HL-60 (cell line): Measurements from ENCODE around the gene C1orf167.
"Not testable (repeated sequence)": the region's sequence is repeated elsewhere in the genome, so short reads cannot be mapped to it uniquely, and the experiment has no call there.

Source experiments
- DNase-seq, 2 experiments: peaks; one replicate each; pipeline ENCODE4 v3.0.0-alpha.2; 2010 to 2020; ENCODE audit warnings: low read depth in 1 of 2, low spot score in 1 of 2
- H3K27ac ChIP-seq: fragments of 250-450 bp; sonication (Bioruptor Pico); replicated peaks from 2 replicates; pipeline ENCODE4 v1.5.1; 2020; ENCODE audit warnings: mild to moderate bottlenecking, moderate library complexity
- H3K27me3 ChIP-seq: fragments of 250-450 bp; sonication (Bioruptor Pico); 2 replicates; pipeline ENCODE4 v1.5.1; 2021; ENCODE audit warnings: mild to moderate bottlenecking, moderate library complexity; ENCODE audit not compliant: insufficient read depth, poor library complexity, severe bottlenecking
- H3K4me3 ChIP-seq: replicated peaks from 2 replicates; pipeline ENCODE4 v1.5.1; 2011; ENCODE audit warnings: mild to moderate bottlenecking, control low read depth, low read length; ENCODE audit not compliant: insufficient read depth
- GABPA ChIP-seq: IDR thresholded peaks from 2 replicates; pipeline ENCODE4 v1.6.1; 2012; ENCODE audit warnings: low read depth
- POLR2AphosphoS5 ChIP-seq: IDR thresholded peaks from 2 replicates; pipeline ENCODE4 v1.6.1; 2012; ENCODE audit warnings: low read depth
- SPI1 ChIP-seq: IDR thresholded peaks from 2 replicates; pipeline ENCODE4 v1.6.1; 2012; ENCODE audit warnings: low read depth, mild to moderate bottlenecking, borderline replicate concordance
- TF ChIP-seq, protein P1 (sequence below): IDR thresholded peaks from 2 replicates; pipeline ENCODE4 v1.6.1; 2012; ENCODE audit warnings: low read depth; ENCODE audit not compliant: insufficient replicate concordance
- TF ChIP-seq, protein P2 (sequence below): IDR thresholded peaks from one replicate; pipeline ENCODE4 v1.5.1; 2011; ENCODE audit warnings: low read length, control low read depth, inconsistent platforms; ENCODE audit not compliant: insufficient read depth

The C1orf167 gene

GRCh38 chr1:11802616-11802972 lies 40.6 kb downstream of the C1orf167 start:
- no peaks in the 10 kb centered on the region for H3K27me3 ChIP-seq
- DNase-seq, result peak in 1 of 2 experiments; percentile 20
- peak overlapping the region; percentile 34 for H3K4me3 ChIP-seq
- TF ChIP-seq GABPA, result peak; percentile 66
- TF ChIP-seq, protein P1, sequence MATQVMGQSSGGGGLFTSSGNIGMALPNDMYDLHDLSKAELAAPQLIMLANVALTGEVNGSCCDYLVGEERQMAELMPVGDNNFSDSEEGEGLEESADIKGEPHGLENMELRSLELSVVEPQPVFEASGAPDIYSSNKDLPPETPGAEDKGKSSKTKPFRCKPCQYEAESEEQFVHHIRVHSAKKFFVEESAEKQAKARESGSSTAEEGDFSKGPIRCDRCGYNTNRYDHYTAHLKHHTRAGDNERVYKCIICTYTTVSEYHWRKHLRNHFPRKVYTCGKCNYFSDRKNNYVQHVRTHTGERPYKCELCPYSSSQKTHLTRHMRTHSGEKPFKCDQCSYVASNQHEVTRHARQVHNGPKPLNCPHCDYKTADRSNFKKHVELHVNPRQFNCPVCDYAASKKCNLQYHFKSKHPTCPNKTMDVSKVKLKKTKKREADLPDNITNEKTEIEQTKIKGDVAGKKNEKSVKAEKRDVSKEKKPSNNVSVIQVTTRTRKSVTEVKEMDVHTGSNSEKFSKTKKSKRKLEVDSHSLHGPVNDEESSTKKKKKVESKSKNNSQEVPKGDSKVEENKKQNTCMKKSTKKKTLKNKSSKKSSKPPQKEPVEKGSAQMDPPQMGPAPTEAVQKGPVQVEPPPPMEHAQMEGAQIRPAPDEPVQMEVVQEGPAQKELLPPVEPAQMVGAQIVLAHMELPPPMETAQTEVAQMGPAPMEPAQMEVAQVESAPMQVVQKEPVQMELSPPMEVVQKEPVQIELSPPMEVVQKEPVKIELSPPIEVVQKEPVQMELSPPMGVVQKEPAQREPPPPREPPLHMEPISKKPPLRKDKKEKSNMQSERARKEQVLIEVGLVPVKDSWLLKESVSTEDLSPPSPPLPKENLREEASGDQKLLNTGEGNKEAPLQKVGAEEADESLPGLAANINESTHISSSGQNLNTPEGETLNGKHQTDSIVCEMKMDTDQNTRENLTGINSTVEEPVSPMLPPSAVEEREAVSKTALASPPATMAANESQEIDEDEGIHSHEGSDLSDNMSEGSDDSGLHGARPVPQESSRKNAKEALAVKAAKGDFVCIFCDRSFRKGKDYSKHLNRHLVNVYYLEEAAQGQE, result no peak
- peak overlapping the region; percentile 21 for H3K27ac ChIP-seq

GRCh38 chr1:11802973-11803885 lies 41.2 kb downstream of the C1orf167 start:
- Histone ChIP-seq H3K27me3 (no peaks in the 10 kb centered on the region), H3K4me3 (peak overlapping the region; percentile 34), H3K27ac (peak overlapping the region; percentile 21)
- TF ChIP-seq GABPA, result no peak
- TF ChIP-seq, protein P2, sequence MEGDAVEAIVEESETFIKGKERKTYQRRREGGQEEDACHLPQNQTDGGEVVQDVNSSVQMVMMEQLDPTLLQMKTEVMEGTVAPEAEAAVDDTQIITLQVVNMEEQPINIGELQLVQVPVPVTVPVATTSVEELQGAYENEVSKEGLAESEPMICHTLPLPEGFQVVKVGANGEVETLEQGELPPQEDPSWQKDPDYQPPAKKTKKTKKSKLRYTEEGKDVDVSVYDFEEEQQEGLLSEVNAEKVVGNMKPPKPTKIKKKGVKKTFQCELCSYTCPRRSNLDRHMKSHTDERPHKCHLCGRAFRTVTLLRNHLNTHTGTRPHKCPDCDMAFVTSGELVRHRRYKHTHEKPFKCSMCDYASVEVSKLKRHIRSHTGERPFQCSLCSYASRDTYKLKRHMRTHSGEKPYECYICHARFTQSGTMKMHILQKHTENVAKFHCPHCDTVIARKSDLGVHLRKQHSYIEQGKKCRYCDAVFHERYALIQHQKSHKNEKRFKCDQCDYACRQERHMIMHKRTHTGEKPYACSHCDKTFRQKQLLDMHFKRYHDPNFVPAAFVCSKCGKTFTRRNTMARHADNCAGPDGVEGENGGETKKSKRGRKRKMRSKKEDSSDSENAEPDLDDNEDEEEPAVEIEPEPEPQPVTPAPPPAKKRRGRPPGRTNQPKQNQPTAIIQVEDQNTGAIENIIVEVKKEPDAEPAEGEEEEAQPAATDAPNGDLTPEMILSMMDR, result no peak
- TF ChIP-seq POLR2AphosphoS5, result no peak
- TF ChIP-seq, protein P1, result no peak
- TF ChIP-seq SPI1, result no peak
- DNase-seq, result peak; percentile 72 to 81

GRCh38 chr1:11803924-11804665 lies 42.1 kb downstream of the C1orf167 start:
- not testable (repeated sequence) for H3K27me3 ChIP-seq, H3K4me3 ChIP-seq, H3K27ac ChIP-seq, DNase-seq

GRCh38 chr1:11804666-11805421 lies 42.9 kb downstream of the C1orf167 start:
- peak overlapping the region; percentile 58 for H3K4me3 ChIP-seq
- TF ChIP-seq, protein P1, result no peak
- TF ChIP-seq POLR2AphosphoS5 (no peak), SPI1 (no peak), GABPA (no peak)
- TF ChIP-seq, protein P2, result no peak
- peak; percentile 33 to 45 for DNase-seq
- H3K27me3 ChIP-seq, result no peaks in the 10 kb centered on the region
- H3K27ac ChIP-seq, result peak overlapping the region; percentile 77
